ENCODE measurements around the gene TWIST2.

GRCh38 chr2:238887616-238888015 is 39.7 kb downstream of the TWIST2 start:
- no peak for TF ChIP-seq CTCF (conservative IDR thresholded peaks at IDR 0.05)
- no peak for TF ChIP-seq EZH2 (IDR thresholded peaks at IDR 0.05; ENCODE audit: low read depth)
